Activated T-helper 1 cell treated with anti-CD3 and anti-CD28 coated beads, Interleukin-2, amount 50 U/mL, for 16 hours (primary cell): ENCODE data around the gene BBOF1.
"Not testable (repeated sequence)": the region's sequence is repeated elsewhere in the genome, so short reads cannot be mapped to it uniquely, and the experiment has no call there.

ENCODE experiments used
- DNase-seq, 2 donors: peaks; one replicate each; pipeline ENCODE4 v3.0.0-alpha.2; 2020; ENCODE audit warnings: low read depth in 1 of 2, low spot score in 1 of 2

The BBOF1 gene

GRCh38 chr14:74089251-74090020 lies 70.3 kb downstream of the BBOF1 start:
- DNase-seq = no peak

DNA sequence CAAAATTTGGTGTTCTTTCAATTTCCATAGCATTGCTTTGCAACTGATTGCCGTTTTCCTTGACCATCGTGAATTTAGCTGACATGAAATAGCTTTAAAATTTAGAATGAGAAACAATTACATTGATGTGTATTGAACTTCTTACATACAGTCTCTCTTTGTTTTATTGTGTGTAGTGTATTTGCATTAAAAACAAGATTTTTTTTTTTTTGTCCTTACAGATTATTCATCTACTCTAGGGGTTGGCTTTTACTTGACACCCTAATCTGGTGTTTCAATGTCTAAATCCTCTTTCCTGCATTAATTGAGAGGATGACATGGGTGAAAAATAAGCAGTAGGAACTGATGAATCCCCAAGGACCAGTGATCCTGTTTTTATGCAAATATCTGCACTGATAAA lies 86.2 kb downstream of the BBOF1 start:
- DNase-seq = no peak

DNA sequence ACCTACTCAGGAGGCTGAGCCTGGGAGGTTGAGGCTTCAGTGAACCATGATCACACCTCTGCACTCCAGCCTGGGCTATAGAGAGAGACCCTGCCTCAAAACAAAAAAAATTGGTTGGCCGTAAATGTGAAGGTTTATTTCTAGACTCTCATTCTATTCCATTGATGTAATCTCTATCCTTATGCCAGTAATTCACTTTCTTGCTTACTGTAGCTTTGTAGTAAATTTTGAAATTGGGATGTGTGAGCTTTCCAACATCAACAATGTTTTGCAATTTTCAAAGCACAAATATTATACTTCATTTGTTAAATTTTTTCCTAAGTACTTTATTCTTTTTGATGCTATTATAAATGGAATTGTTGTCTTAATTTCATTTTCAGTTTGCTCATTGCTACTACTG lies 90.2 kb downstream of the BBOF1 start:
- no peak for DNase-seq

DNA sequence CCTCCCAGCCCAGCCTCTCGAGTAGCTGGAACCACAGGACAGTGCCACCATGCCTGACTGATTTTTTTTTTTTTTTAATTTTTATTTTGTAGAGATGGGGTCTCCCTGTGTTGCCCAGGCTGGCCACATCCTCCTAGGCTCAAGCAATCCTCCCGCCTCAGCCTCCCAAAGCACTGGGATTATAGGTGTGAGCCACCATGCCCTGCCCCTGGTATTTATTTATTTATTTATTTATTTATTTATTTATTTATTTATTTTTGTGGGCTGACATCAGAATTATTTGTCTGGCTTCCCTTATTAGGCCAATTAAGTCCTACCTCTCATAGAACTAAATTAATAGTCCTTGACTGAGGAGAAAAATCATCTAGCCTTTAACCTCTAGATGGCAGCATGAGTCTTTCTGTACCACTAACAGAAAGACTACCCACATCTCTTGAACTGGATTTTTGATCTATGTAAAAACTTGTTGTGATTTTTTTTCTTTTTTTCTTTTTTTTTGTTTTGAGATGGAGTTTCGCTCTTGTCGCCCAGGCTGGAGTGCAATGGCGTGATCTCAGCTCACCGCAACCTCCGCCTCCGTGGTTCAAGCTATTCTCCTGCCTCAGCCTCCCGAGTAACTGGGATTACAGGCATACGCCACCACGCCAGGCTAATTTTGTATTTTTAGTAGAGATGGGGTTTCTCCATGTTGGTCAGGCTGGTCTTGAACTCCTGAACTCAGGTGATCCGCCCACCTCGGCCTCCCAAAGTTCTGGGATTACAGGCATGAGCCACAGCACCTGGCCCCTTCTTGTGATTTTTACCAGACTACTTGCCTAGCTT lies 92.5 kb downstream of the BBOF1 start:
- DNase-seq = not testable (repeated sequence)
